ENCODE measurements around the gene MCU.
"Not testable (repeated sequence)": the region's sequence is repeated elsewhere in the genome, so short reads cannot be mapped to it uniquely, and the experiment has no call there.

MCU gene

GRCh38 chr10:72746426-72747363 is 54.8 kb downstream of the MCU start:
- H3K27me3 ChIP-seq (ENCODE audit: control insufficient read depth, insufficient read depth, low read length), result no peaks in the 10 kb centered on the region
- H3K9ac ChIP-seq (ENCODE audit: low read length), result no peak overlapping the region
- H3K36me3 ChIP-seq (ENCODE audit: control insufficient read depth, insufficient read depth, low read length), result no peaks in the 10 kb centered on the region
- peaks cover 7% of the 10 kb centered on the region for H3K4me1 ChIP-seq (ENCODE audit: control insufficient read depth, insufficient read depth, low read length)
- no peak overlapping the region for H3K4me3 ChIP-seq (ENCODE audit: low read depth, low read length)
- no peak overlapping the region for H3K27ac ChIP-seq (ENCODE audit: low read depth, low read length)
- no peaks in the 10 kb centered on the region for H3K9me3 ChIP-seq (ENCODE audit: control insufficient read depth, insufficient read depth, low read depth, low read length)

GRCh38 chr10:72747521-72747920 is 55.6 kb downstream of the MCU start:
- no peak overlapping the region for H3K9ac ChIP-seq (ENCODE audit: low read length)

GRCh38 chr10:72753760-72754231 is 61.9 kb downstream of the MCU start:
- H3K4me1 ChIP-seq (ENCODE audit: control insufficient read depth, insufficient read depth, low read length), result peaks cover 63% of the 10 kb centered on the region

More at GRCh38 chr10:72747521-72747920, 55.6 kb downstream of the MCU start:
- peaks cover 11% of the 10 kb centered on the region for H3K4me1 ChIP-seq (ENCODE audit: control insufficient read depth, insufficient read depth, low read length)
- H3K4me3 ChIP-seq (ENCODE audit: low read depth, low read length), result no peak overlapping the region
- H3K9me3 ChIP-seq (ENCODE audit: control insufficient read depth, insufficient read depth, low read depth, low read length), result no peaks in the 10 kb centered on the region
- H3K27me3 ChIP-seq (ENCODE audit: control insufficient read depth, insufficient read depth, low read length), result no peaks in the 10 kb centered on the region
- no peak overlapping the region for H3K27ac ChIP-seq (ENCODE audit: low read depth, low read length)
- no peaks in the 10 kb centered on the region for H3K36me3 ChIP-seq (ENCODE audit: control insufficient read depth, insufficient read depth, low read length)

GRCh38 chr10:72754275-72755032 is 62.5 kb downstream of the MCU start:
- no peak overlapping the region for H3K9ac ChIP-seq (ENCODE audit: low read length)
- peaks cover 66% of the 10 kb centered on the region for H3K4me1 ChIP-seq (ENCODE audit: control insufficient read depth, insufficient read depth, low read length)
- H3K27ac ChIP-seq (ENCODE audit: low read depth, low read length), result peak overlapping the region; percentile 51; the same call in 1 of the 2 replicates
- no peak overlapping the region for H3K4me3 ChIP-seq (ENCODE audit: low read depth, low read length)
- H3K36me3 ChIP-seq (ENCODE audit: control insufficient read depth, insufficient read depth, low read length), result no peaks in the 10 kb centered on the region
- H3K27me3 ChIP-seq (ENCODE audit: control insufficient read depth, insufficient read depth, low read length), result no peaks in the 10 kb centered on the region
- no peaks in the 10 kb centered on the region for H3K9me3 ChIP-seq (ENCODE audit: control insufficient read depth, insufficient read depth, low read depth, low read length)

More at GRCh38 chr10:72753760-72754231, 61.9 kb downstream of the MCU start:
- H3K9me3 ChIP-seq (ENCODE audit: control insufficient read depth, insufficient read depth, low read depth, low read length), result no peaks in the 10 kb centered on the region
- H3K9ac ChIP-seq (ENCODE audit: low read length), result no peak overlapping the region
- H3K27me3 ChIP-seq (ENCODE audit: control insufficient read depth, insufficient read depth, low read length), result no peaks in the 10 kb centered on the region
- no peak overlapping the region for H3K4me3 ChIP-seq (ENCODE audit: low read depth, low read length)
- H3K36me3 ChIP-seq (ENCODE audit: control insufficient read depth, insufficient read depth, low read length), result no peaks in the 10 kb centered on the region
- no peak overlapping the region for H3K27ac ChIP-seq (ENCODE audit: low read depth, low read length)

DNA sequence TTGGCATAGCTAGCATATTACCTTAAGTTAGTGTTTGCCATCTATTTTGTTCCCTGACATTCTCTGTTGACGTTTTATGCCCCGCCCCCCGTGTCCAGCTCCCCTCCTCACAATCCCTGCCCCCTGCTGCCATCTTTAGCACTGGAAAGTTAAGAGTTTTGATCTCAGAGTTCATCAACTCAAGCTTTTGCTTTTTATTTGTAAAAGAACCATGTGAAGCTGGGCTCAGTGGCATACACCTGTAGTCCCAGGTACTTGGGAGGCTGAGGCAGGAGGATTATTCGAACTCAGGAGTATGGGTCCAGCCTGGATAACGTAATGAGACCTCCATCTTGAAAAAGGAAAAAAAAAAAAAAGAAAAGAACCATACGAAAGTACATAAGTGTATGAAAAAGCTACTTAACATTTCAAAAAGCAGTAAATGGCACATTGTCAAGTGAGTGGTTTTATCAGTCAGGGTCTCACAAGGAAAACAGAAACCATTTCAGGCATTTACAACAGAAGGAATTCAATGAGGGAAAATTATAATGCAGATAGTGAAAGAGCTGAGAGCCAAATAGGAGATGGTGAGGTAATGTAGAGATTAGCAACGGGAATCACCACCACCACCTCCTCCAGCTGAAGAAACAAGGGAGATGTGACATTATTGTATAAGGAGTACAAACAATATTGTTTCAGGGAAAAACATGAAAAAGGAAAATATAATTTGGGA is 64.9 kb downstream of the MCU start:
- Histone ChIP-seq H3K4me1 (ENCODE audit: control insufficient read depth, insufficient read depth, low read length) (peaks cover 73% of the 10 kb centered on the region), H3K27ac (ENCODE audit: low read depth, low read length) (peak overlapping the region; percentile 67), H3K4me3 (ENCODE audit: low read depth, low read length) (peak overlapping the region; percentile 11), H3K9ac (ENCODE audit: low read length) (no peak overlapping the region), H3K9me3 (ENCODE audit: control insufficient read depth, insufficient read depth, low read depth, low read length) (no peaks in the 10 kb centered on the region), H3K36me3 (ENCODE audit: control insufficient read depth, insufficient read depth, low read length) (no peaks in the 10 kb centered on the region), H3K27me3 (ENCODE audit: control insufficient read depth, insufficient read depth, low read length) (no peaks in the 10 kb centered on the region)

DNA sequence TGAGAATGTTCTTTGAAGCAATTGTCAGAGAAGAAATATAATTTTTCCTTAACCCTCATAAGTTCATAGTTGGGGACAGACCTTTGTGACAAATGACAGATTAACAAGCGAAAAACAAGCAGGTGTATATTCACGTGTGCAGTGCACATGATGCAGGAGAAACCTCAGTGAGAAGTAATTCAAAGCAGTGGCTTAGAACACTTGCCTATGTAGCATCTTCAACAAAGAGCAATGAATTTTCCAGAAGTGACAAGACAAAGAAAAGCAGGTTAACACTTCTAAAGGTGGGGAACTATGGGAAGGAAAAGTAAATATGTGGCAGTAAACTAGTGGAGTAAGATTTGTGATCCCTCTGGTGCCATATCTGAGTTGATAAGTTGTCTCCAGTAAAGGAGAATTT is 65.8 kb downstream of the MCU start:
- no peak overlapping the region for H3K4me3 ChIP-seq (ENCODE audit: low read depth, low read length)

GRCh38 chr10:72758930-72759329 is 67.0 kb downstream of the MCU start:
- not testable (repeated sequence) for H3K9ac ChIP-seq (ENCODE audit: low read length); H3K27me3 ChIP-seq (ENCODE audit: control insufficient read depth, insufficient read depth, low read length); H3K36me3 ChIP-seq (ENCODE audit: control insufficient read depth, insufficient read depth, low read length); H3K9me3 ChIP-seq (ENCODE audit: control insufficient read depth, insufficient read depth, low read depth, low read length); H3K4me3 ChIP-seq (ENCODE audit: low read depth, low read length)
- Histone ChIP-seq H3K4me1 (ENCODE audit: control insufficient read depth, insufficient read depth, low read length) (peaks cover 58% of the 10 kb centered on the region), H3K27ac (ENCODE audit: low read depth, low read length) (peak overlapping the region; percentile 67; the same call in 1 of the 2 replicates)

More for the DNA sequence above, 65.8 kb downstream of the MCU start:
- Histone ChIP-seq H3K4me1 (ENCODE audit: control insufficient read depth, insufficient read depth, low read length) (peaks cover 67% of the 10 kb centered on the region), H3K27ac (ENCODE audit: low read depth, low read length) (peak overlapping the region; percentile 67), H3K9ac (ENCODE audit: low read length) (no peak overlapping the region), H3K9me3 (ENCODE audit: control insufficient read depth, insufficient read depth, low read depth, low read length) (no peaks in the 10 kb centered on the region), H3K27me3 (ENCODE audit: control insufficient read depth, insufficient read depth, low read length) (no peaks in the 10 kb centered on the region), H3K36me3 (ENCODE audit: control insufficient read depth, insufficient read depth, low read length) (no peaks in the 10 kb centered on the region)

DNA sequence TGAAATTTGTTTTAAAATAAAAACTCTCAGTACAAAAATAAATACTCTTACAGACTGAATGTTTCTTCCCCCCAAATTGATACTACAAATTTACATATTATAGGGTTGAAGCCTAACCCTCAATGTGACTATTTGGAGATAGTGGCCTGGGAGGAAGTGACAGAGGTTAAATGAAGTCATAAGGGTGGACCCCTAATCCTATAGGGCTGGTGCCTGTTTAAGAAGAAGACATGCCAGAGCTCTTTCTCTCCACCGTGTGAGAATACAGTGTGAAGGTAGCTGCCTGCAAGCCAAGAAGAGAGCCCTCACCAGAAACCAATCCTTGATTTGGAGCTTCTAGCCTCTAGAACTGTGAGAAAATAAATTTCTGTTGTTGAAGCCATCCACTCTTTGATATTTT is 67.6 kb downstream of the MCU start:
- no peak overlapping the region for H3K27ac ChIP-seq (ENCODE audit: low read depth, low read length)
- H3K27me3 ChIP-seq (ENCODE audit: control insufficient read depth, insufficient read depth, low read length), result no peaks in the 10 kb centered on the region
- no peaks in the 10 kb centered on the region for H3K9me3 ChIP-seq (ENCODE audit: control insufficient read depth, insufficient read depth, low read depth, low read length)
- H3K9ac ChIP-seq (ENCODE audit: low read length), result no peak overlapping the region
- no peaks in the 10 kb centered on the region for H3K36me3 ChIP-seq (ENCODE audit: control insufficient read depth, insufficient read depth, low read length)
- no peak overlapping the region for H3K4me3 ChIP-seq (ENCODE audit: low read depth, low read length)
- peaks cover 51% of the 10 kb centered on the region for H3K4me1 ChIP-seq (ENCODE audit: control insufficient read depth, insufficient read depth, low read length)

- Histone ChIP-seq H3K27ac (ENCODE audit: low read depth, low read length) (no peak overlapping the region), H3K4me1 (ENCODE audit: control insufficient read depth, insufficient read depth, low read length) (peaks cover 32% of the 10 kb centered on the region)
These were observed 69.6 kb downstream of the MCU start for GRCh38 chr10:72761498-72761897.

DNA sequence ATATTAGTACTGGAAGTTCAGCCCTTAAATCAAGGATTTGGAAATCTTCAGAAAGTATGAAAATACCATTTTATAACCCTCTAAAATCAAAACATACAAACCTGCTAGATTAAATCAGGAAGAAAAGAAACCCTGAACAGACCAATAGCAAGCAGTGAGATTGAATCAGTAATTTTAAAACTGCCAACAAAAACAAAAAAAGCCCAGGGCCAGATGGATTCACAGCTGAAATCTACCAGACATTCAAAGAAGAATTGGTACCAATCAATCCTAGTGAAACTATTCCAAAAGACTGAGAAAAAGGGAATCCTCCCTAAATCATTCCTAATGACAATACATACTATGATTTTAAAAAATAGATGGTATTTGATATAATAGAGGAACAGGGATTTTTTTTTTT is 70.1 kb downstream of the MCU start:
- Histone ChIP-seq H3K36me3 (ENCODE audit: control insufficient read depth, insufficient read depth, low read length) (no peaks in the 10 kb centered on the region), H3K4me3 (ENCODE audit: low read depth, low read length) (no peak overlapping the region), H3K9me3 (ENCODE audit: control insufficient read depth, insufficient read depth, low read depth, low read length) (no peaks in the 10 kb centered on the region), H3K4me1 (ENCODE audit: control insufficient read depth, insufficient read depth, low read length) (peaks cover 28% of the 10 kb centered on the region), H3K9ac (ENCODE audit: low read length) (no peak overlapping the region), H3K27me3 (ENCODE audit: control insufficient read depth, insufficient read depth, low read length) (no peaks in the 10 kb centered on the region), H3K27ac (ENCODE audit: low read depth, low read length) (no peak overlapping the region)

More at GRCh38 chr10:72761498-72761897, 69.6 kb downstream of the MCU start:
- H3K9ac ChIP-seq (ENCODE audit: low read length), result no peak overlapping the region
- H3K36me3 ChIP-seq (ENCODE audit: control insufficient read depth, insufficient read depth, low read length), result no peaks in the 10 kb centered on the region
- no peaks in the 10 kb centered on the region for H3K27me3 ChIP-seq (ENCODE audit: control insufficient read depth, insufficient read depth, low read length)
- no peaks in the 10 kb centered on the region for H3K9me3 ChIP-seq (ENCODE audit: control insufficient read depth, insufficient read depth, low read depth, low read length)
- no peak overlapping the region for H3K4me3 ChIP-seq (ENCODE audit: low read depth, low read length)

Measured in HUES6 (cell line).